Heart left ventricle (tissue), 13 donors: ENCODE results near the gene PCDH15.

Source experiments
- CTCF ChIP-seq, 12 donors: fragments of 200-600 bp; sonication (generic) in 4 of 12; IDR thresholded peaks; one replicate each; pipeline versions ENCODE4 v1.5.0 to v1.8.0; 2018 to 2022; ENCODE audit warnings: antibody characterized with exemption in 12 of 12, mild to moderate bottlenecking in 5 of 12
- POLR2A ChIP-seq, 2 donors: fragments of 450-650 bp; IDR thresholded peaks; one replicate each; pipeline ENCODE4 v1.6.1; 2017; ENCODE audit warnings: antibody characterized with exemption in 2 of 2, mild to moderate bottlenecking in 2 of 2, moderate library complexity in 2 of 2
- donor health status: ischemic (EF 13 %, LVEDD 7.1; RV severe dilation, severe dysfunction).
- donor health status: DM: no; HTN: yes; CAD: no.
- donor health status: DM: no; HTN: no; CAD: no.
- donor health status: ischemic (EF 25% LVEDD 6.9; RV normal size, moderate dysfunction).
- donor health status: ischemic (EF 25% LVEDD 5.7; RV mildly dilated, moderate dysfunction).
- donor health status: ischemic (EF 35%, LVEDD 5.7; RV mildly dilated, moderate dysfunction).
- donor health status: nonischemic (EF 11% LVEDD 7.7; RV severe dilation, severe dysfunction).
- donor health status: DM: yes; HTN: yes; CAD: no.
- donor health status: PGD.
- donor health status: ischemic (EF 29% LVEDD 5.4; RV normal size, mild dysfunction).
- donor health status: nonischemic (EF 23%, LVEDD 6.1; RV moderate dilation, normal function).

GRCh38 chr10:54198051-54198450 is 603.0 kb downstream of the PCDH15 start:
- TF ChIP-seq POLR2A (IDR thresholded peaks at IDR 0.05) = no peak
- no peak for TF ChIP-seq CTCF (IDR thresholded peaks at IDR 0.05)
